ENCODE measurements around the gene CALM1.

The CALM1 gene

GRCh38 chr14:90378249-90378648 is 18.6 kb upstream of the CALM1 start:
- TF ChIP-seq, protein P1, sequence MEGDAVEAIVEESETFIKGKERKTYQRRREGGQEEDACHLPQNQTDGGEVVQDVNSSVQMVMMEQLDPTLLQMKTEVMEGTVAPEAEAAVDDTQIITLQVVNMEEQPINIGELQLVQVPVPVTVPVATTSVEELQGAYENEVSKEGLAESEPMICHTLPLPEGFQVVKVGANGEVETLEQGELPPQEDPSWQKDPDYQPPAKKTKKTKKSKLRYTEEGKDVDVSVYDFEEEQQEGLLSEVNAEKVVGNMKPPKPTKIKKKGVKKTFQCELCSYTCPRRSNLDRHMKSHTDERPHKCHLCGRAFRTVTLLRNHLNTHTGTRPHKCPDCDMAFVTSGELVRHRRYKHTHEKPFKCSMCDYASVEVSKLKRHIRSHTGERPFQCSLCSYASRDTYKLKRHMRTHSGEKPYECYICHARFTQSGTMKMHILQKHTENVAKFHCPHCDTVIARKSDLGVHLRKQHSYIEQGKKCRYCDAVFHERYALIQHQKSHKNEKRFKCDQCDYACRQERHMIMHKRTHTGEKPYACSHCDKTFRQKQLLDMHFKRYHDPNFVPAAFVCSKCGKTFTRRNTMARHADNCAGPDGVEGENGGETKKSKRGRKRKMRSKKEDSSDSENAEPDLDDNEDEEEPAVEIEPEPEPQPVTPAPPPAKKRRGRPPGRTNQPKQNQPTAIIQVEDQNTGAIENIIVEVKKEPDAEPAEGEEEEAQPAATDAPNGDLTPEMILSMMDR (IDR thresholded peaks at IDR 0.05; ENCODE audit: low read depth, low read length, missing control alignments): no peak

DNA sequence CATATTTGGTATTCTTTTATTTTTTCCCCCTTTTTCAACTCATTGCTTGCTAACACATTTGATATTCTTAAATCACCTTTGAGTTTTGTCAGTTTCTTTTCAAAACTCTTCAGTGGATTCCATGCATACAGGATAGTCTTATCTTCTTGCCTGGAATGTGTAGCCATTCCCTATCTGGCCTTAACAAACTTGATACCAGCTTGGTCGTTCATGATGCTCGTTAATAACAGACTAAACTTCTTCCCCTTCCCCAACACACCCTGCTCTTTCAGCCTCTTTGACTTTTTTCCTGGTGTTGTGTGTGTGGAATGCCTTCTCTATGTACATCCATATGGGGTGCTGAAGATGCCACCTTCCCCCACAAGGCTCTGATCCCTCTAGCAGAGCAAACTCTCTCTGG is 17.7 kb upstream of the CALM1 start:
- no peak overlapping the region for H3K4me3 ChIP-seq (ENCODE audit: low read depth, low read length)
- TF ChIP-seq, protein P1 (IDR thresholded peaks at IDR 0.05; ENCODE audit: low read depth, low read length, missing control alignments): no peak
- no peak for DNase-seq (ENCODE audit: low read depth)

More at GRCh38 chr14:90378249-90378648, 18.6 kb upstream of the CALM1 start:
- DNase-seq (ENCODE audit: low read depth): no peak
- H3K4me3 ChIP-seq (ENCODE audit: low read depth, low read length): no peak overlapping the region

GRCh38 chr14:90381011-90381786 is 15.6 kb upstream of the CALM1 start:
- no peak overlapping the region for H3K4me3 ChIP-seq (ENCODE audit: low read depth, low read length)
- TF ChIP-seq, protein P1 (IDR thresholded peaks at IDR 0.05; ENCODE audit: low read depth, low read length, missing control alignments): no peak
- no peak for DNase-seq (ENCODE audit: low read depth)

GRCh38 chr14:90381999-90382451 is 14.8 kb upstream of the CALM1 start:
- no peak for DNase-seq (ENCODE audit: low read depth)
- H3K4me3 ChIP-seq (ENCODE audit: low read depth, low read length): peak overlapping the region; percentile 77
- TF ChIP-seq, protein P1 (IDR thresholded peaks at IDR 0.05; ENCODE audit: low read depth, low read length, missing control alignments): no peak

DNA sequence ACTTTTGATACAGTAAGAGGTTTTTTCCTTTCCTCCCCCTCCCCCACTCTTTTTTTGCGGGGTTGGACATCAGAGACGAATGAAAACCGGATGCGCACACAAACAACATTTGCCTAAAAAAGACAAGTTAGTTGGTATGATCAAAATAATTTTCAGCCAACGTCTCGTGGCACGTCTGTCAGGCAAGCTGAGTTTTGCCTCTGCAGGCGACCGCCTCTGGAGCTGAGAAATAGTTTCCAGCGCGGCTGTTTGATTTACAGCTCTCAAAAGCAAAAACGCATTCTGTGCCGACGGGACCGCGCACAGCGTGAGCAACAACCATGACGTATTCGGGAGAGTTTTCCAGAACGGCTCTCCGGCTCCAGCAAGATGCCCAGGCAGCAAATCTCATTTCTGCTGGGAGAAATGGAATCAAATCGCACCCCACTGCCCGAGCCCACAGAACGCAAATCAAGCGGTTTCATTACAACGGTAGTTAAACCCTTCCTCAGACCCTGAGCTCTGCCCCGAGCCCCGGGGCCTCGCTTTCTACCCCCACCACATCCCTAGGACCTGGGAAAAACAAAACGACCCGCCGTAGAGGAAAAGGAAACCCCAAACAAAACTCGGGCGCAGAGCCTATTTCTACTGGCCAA is 14.2 kb upstream of the CALM1 start:
- no peak for DNase-seq (ENCODE audit: low read depth)
- H3K4me3 ChIP-seq (ENCODE audit: low read depth, low read length): peak overlapping the region; percentile 77
- TF ChIP-seq, protein P1 (IDR thresholded peaks at IDR 0.05; ENCODE audit: low read depth, low read length, missing control alignments): no peak

DNA sequence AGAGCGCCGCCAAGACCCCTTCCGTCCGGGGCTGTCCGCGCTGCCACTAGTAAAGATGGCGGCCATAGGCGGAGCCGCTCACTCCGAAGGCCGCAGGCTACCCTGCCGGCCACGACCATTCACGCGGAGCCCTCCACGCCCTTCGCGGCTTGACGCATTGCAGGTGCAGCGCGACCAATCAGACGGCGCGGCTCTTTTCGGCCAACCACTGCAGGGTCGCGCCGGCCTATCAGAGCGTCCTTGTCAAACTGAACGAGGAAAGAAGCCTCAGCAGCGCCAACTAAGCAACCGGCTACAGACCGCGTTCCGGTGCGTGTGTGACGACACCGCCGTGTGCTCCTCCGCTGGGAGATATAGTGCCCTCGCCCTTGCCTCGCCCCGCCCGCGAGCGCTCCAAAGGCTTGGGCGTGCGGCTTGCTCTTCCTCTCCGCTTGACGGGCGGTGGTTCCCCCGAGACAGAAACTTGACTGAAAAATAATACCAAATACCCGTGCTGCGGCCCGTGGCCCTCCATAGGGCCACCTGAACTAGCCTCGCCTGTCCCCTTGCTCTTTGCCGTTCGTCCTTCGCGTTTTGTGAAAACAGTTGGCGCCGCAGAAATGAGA is 13.6 kb upstream of the CALM1 start:
- TF ChIP-seq, protein P1 (IDR thresholded peaks at IDR 0.05; ENCODE audit: low read depth, low read length, missing control alignments): no peak

More for the DNA sequence above, 13.6 kb upstream of the CALM1 start:
- H3K4me3 ChIP-seq (ENCODE audit: low read depth, low read length): peak overlapping the region; percentile 77
- peak; percentile 99 for DNase-seq (ENCODE audit: low read depth)

Data from GM12864 (cell line).